WTC11 (cell line): Measurements from ENCODE around the gene CENPS.

Source experiments
- ETV6 ChIP-seq: sonication (generic); formaldehyde crosslinking; IDR thresholded peaks from 2 replicates; pipeline ENCODE4 v1.8.1; 2022; ENCODE audit warnings: mild to moderate bottlenecking, missing genetic modification reagents
- FOXK1 ChIP-seq: sonication (generic); formaldehyde crosslinking; IDR thresholded peaks from 2 replicates; pipeline ENCODE4 v1.8.0; 2022; ENCODE audit warnings: mild to moderate bottlenecking, moderate library complexity, missing genetic modification reagents
- NFYB ChIP-seq: sonication (generic); formaldehyde crosslinking; conservative IDR thresholded peaks from 2 replicates; pipeline ENCODE4 v1.8.0; 2022; ENCODE audit warnings: low read depth, missing genetic modification reagents
- ZNF423 ChIP-seq: fragments of 250-450 bp; sonication (Bioruptor Pico); IDR thresholded peaks from 2 replicates; pipeline ENCODE4 v2.1.2; 2022; ENCODE audit warnings: mild to moderate bottlenecking, moderate library complexity
- TF ChIP-seq, protein P1 (sequence below): fragments of 200-600 bp; IDR thresholded peaks from 2 replicates; pipeline ENCODE4 v1.8.0; 2022; ENCODE audit warnings: antibody characterized with exemption
- TF ChIP-seq, protein P2 (sequence below): fragments of 250-450 bp; sonication (Bioruptor Pico); IDR thresholded peaks from 2 replicates; pipeline ENCODE4 v1.9.0; 2021; ENCODE audit warnings: moderate library complexity, mild to moderate bottlenecking, inconsistent platforms, borderline replicate concordance
- TF ChIP-seq, protein P3 (sequence below): sonication (generic); formaldehyde crosslinking; IDR thresholded peaks from 2 replicates; pipeline ENCODE4 v1.8.1; 2023; ENCODE audit warnings: mild to moderate bottlenecking, missing genetic modification reagents, borderline replicate concordance
- TF ChIP-seq, protein P4 (sequence below): fragments of 250-450 bp; sonication (Bioruptor Pico); conservative IDR thresholded peaks from 2 replicates; pipeline ENCODE4 v1.9.0; 2021; ENCODE audit warnings: mild to moderate bottlenecking
- TF ChIP-seq, protein P5 (sequence below): sonication (generic); formaldehyde crosslinking; IDR thresholded peaks from 2 replicates; pipeline ENCODE4 v1.8.1; 2023; ENCODE audit warnings: mild to moderate bottlenecking, moderate library complexity, missing genetic modification reagents
- TF ChIP-seq, protein P6 (sequence below): sonication (generic); formaldehyde crosslinking; IDR thresholded peaks from 2 replicates; pipeline ENCODE4 v1.8.0; 2023; ENCODE audit warnings: missing genetic modification reagents
- TF ChIP-seq, protein P7 (sequence below): sonication (generic); formaldehyde crosslinking; conservative IDR thresholded peaks from 2 replicates; pipeline ENCODE4 v1.8.1; 2022; ENCODE audit warnings: mild to moderate bottlenecking, missing genetic modification reagents
- TF ChIP-seq, protein P8 (sequence below): sonication (generic); formaldehyde crosslinking; IDR thresholded peaks from 2 replicates; pipeline ENCODE4 v1.8.1; 2023; ENCODE audit warnings: mild to moderate bottlenecking, missing genetic modification reagents, moderate library complexity

DNA sequence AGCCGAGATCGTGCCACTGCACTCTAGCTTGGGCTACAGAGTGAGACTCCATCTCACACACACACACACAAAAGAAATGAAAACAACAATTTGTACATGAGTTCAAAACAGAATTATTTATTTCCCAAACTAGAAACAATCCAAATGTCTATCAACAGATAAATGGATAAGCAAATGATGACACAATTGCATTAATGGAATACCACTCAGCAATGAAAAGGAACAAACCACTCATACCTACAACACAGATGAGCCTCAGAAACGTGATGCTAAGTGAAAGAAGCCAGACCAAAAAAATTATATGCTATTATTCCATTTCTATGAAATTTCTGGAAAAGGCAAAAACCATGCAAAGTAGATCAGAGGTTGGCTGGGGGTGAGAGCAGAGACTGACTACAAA lies 33.4 kb upstream of the CENPS start:
- TF ChIP-seq, protein P1, sequence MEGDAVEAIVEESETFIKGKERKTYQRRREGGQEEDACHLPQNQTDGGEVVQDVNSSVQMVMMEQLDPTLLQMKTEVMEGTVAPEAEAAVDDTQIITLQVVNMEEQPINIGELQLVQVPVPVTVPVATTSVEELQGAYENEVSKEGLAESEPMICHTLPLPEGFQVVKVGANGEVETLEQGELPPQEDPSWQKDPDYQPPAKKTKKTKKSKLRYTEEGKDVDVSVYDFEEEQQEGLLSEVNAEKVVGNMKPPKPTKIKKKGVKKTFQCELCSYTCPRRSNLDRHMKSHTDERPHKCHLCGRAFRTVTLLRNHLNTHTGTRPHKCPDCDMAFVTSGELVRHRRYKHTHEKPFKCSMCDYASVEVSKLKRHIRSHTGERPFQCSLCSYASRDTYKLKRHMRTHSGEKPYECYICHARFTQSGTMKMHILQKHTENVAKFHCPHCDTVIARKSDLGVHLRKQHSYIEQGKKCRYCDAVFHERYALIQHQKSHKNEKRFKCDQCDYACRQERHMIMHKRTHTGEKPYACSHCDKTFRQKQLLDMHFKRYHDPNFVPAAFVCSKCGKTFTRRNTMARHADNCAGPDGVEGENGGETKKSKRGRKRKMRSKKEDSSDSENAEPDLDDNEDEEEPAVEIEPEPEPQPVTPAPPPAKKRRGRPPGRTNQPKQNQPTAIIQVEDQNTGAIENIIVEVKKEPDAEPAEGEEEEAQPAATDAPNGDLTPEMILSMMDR: no peak
- TF ChIP-seq, protein P2, sequence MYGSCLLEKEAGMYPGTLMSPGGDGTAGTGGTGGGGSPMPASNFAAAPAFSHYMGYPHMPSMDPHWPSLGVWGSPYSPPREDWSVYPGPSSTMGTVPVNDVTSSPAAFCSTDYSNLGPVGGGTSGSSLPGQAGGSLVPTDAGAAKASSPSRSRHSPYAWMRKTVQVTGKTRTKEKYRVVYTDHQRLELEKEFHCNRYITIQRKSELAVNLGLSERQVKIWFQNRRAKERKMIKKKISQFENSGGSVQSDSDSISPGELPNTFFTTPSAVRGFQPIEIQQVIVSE (CRISPR knock-in tag): no peak
- TF ChIP-seq, protein P3, sequence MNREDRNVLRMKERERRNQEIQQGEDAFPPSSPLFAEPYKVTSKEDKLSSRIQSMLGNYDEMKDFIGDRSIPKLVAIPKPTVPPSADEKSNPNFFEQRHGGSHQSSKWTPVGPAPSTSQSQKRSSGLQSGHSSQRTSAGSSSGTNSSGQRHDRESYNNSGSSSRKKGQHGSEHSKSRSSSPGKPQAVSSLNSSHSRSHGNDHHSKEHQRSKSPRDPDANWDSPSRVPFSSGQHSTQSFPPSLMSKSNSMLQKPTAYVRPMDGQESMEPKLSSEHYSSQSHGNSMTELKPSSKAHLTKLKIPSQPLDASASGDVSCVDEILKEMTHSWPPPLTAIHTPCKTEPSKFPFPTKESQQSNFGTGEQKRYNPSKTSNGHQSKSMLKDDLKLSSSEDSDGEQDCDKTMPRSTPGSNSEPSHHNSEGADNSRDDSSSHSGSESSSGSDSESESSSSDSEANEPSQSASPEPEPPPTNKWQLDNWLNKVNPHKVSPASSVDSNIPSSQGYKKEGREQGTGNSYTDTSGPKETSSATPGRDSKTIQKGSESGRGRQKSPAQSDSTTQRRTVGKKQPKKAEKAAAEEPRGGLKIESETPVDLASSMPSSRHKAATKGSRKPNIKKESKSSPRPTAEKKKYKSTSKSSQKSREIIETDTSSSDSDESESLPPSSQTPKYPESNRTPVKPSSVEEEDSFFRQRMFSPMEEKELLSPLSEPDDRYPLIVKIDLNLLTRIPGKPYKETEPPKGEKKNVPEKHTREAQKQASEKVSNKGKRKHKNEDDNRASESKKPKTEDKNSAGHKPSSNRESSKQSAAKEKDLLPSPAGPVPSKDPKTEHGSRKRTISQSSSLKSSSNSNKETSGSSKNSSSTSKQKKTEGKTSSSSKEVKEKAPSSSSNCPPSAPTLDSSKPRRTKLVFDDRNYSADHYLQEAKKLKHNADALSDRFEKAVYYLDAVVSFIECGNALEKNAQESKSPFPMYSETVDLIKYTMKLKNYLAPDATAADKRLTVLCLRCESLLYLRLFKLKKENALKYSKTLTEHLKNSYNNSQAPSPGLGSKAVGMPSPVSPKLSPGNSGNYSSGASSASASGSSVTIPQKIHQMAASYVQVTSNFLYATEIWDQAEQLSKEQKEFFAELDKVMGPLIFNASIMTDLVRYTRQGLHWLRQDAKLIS (CRISPR knock-in tag): no peak
- TF ChIP-seq FOXK1 (CRISPR knock-in tag): no peak
- no peak for TF ChIP-seq ZNF423 (CRISPR knock-in tag)
- TF ChIP-seq ETV6 (CRISPR knock-in tag): no peak
- TF ChIP-seq, protein P4, sequence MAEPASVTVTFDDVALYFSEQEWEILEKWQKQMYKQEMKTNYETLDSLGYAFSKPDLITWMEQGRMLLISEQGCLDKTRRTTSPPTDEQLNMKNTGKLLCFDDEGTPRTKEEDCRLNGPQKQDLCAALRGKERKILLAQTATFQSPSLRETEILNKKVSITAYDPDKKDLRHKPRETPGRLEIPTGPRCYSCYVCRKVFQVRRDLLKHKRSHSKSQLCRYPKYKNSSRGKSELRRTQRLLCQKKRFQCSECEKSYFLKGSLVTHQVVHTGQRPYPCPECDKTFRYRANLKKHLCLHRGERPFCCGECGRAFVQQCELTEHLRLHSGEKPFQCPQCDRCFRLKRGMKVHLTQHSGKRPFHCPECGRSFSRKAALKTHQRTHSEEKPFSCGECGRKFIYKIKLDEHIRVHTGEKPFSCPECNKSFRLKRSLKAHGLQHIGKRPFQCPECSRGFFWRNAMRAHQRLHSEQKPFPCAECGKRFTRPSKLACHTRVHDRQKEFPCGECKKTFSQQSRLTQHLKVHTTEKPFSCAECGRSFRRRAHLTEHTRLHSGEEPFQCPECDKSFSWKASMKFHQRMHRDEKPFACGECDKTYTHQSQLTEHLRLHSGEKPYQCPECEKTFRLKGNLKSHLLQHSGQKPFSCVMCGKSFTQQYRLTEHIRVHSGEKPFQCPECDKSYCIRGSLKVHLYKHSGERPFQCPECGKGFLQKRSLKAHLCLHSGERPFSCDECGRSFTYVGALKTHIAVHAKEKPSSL: no peak
- TF ChIP-seq, protein P5, sequence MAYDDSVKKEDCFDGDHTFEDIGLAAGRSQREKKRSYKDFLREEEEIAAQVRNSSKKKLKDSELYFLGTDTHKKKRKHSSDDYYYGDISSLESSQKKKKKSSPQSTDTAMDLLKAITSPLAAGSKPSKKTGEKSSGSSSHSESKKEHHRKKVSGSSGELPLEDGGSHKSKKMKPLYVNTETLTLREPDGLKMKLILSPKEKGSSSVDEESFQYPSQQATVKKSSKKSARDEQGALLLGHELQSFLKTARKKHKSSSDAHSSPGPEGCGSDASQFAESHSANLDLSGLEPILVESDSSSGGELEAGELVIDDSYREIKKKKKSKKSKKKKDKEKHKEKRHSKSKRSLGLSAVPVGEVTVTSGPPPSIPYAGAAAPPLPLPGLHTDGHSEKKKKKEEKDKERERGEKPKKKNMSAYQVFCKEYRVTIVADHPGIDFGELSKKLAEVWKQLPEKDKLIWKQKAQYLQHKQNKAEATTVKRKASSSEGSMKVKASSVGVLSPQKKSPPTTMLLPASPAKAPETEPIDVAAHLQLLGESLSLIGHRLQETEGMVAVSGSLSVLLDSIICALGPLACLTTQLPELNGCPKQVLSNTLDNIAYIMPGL (CRISPR knock-in tag): no peak
- TF ChIP-seq, protein P6, sequence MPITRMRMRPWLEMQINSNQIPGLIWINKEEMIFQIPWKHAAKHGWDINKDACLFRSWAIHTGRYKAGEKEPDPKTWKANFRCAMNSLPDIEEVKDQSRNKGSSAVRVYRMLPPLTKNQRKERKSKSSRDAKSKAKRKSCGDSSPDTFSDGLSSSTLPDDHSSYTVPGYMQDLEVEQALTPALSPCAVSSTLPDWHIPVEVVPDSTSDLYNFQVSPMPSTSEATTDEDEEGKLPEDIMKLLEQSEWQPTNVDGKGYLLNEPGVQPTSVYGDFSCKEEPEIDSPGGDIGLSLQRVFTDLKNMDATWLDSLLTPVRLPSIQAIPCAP (CRISPR knock-in tag): no peak
- TF ChIP-seq, protein P7, sequence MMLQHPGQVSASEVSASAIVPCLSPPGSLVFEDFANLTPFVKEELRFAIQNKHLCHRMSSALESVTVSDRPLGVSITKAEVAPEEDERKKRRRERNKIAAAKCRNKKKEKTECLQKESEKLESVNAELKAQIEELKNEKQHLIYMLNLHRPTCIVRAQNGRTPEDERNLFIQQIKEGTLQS (CRISPR knock-in tag): no peak
- TF ChIP-seq, protein P8, sequence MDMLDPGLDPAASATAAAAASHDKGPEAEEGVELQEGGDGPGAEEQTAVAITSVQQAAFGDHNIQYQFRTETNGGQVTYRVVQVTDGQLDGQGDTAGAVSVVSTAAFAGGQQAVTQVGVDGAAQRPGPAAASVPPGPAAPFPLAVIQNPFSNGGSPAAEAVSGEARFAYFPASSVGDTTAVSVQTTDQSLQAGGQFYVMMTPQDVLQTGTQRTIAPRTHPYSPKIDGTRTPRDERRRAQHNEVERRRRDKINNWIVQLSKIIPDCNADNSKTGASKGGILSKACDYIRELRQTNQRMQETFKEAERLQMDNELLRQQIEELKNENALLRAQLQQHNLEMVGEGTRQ (CRISPR knock-in tag): no peak
- TF ChIP-seq NFYB (CRISPR knock-in tag): no peak
